ENCODE measurements around the gene RNF4.

Gene RNF4

GRCh38 chr4:2432991-2433530 lies 35.8 kb upstream of the RNF4 start:
- TF ChIP-seq, protein P1, sequence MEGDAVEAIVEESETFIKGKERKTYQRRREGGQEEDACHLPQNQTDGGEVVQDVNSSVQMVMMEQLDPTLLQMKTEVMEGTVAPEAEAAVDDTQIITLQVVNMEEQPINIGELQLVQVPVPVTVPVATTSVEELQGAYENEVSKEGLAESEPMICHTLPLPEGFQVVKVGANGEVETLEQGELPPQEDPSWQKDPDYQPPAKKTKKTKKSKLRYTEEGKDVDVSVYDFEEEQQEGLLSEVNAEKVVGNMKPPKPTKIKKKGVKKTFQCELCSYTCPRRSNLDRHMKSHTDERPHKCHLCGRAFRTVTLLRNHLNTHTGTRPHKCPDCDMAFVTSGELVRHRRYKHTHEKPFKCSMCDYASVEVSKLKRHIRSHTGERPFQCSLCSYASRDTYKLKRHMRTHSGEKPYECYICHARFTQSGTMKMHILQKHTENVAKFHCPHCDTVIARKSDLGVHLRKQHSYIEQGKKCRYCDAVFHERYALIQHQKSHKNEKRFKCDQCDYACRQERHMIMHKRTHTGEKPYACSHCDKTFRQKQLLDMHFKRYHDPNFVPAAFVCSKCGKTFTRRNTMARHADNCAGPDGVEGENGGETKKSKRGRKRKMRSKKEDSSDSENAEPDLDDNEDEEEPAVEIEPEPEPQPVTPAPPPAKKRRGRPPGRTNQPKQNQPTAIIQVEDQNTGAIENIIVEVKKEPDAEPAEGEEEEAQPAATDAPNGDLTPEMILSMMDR (conservative IDR thresholded peaks at IDR 0.05), result no peak
- H3K27ac ChIP-seq, result peak overlapping the region; percentile 40; the same call in 1 of the 2 replicates

DNA sequence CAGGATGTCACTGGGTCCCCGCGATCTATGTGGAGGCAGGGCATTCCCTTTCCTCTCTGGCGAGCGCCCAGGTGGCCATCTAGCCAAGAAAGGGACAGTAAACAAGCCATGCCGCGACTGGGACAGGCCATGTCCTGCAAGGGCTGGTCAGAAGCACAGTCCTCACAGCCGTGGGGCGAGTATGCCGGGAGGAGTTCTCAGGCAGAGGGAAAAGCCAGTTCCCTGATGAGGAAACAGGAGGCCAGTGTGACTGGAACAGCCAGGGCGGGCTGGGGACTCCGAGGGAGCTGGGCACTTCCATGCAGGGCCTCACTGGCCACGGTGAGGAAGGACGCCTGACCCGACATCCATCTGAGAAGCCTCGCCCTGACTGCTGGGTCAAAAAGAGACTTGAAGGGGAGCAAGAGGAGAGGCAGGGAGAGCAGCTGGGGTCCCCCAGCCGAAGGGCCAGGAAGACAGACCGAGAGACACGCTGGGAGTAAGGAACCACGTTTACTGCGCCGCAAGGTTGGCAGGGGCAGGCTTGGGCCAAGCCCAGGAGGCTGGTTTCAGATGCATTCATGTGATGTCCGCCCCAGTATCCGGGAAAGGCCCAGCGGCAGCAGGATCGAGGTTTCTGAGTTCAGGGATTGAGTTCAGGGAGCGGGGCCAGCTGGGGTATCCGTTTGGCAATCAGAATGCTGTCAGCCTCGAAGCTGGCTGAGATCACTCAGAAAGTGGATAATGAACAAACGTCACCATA lies 35.1 kb upstream of the RNF4 start:
- H3K27ac ChIP-seq, result peak overlapping the region; percentile 40; the same call in 1 of the 2 replicates
- TF ChIP-seq, protein P1 (conservative IDR thresholded peaks at IDR 0.05), result no peak

DNA sequence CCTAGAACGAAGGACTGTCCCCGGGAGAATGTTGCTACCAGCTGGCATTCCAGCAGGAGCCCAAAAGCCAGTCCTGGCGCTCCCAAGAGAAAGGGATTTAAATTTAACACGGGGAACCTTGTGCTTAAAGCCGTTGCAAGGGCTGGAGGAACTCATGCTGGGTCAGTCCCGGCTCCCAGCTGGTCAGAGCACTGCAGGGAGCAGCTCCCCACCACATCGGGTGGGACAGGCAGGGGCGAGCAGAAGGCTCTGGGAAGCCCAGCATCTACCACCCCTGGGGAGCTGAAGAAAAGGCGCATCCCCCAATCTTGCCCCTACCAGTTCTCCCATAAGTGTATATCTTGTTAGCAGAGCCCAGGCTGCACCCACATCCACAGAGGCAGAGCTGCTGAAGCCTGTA lies 34.5 kb upstream of the RNF4 start:
- H3K27ac ChIP-seq, result no peak overlapping the region

GRCh38 chr4:2436301-2436700 lies 32.6 kb upstream of the RNF4 start:
- no peak overlapping the region for H3K27ac ChIP-seq
- TF ChIP-seq, protein P1 (conservative IDR thresholded peaks at IDR 0.05), result no peak; the same call in 1 of the 2 replicates

More for the DNA sequence above, 34.5 kb upstream of the RNF4 start:
- TF ChIP-seq, protein P1 (conservative IDR thresholded peaks at IDR 0.05), result no peak

- H3K27ac ChIP-seq, result no peak overlapping the region
- TF ChIP-seq, protein P1 (conservative IDR thresholded peaks at IDR 0.05), result no peak
Observed at GRCh38 chr4:2436761-2437474, 32.0 kb upstream of the RNF4 start.

DNA sequence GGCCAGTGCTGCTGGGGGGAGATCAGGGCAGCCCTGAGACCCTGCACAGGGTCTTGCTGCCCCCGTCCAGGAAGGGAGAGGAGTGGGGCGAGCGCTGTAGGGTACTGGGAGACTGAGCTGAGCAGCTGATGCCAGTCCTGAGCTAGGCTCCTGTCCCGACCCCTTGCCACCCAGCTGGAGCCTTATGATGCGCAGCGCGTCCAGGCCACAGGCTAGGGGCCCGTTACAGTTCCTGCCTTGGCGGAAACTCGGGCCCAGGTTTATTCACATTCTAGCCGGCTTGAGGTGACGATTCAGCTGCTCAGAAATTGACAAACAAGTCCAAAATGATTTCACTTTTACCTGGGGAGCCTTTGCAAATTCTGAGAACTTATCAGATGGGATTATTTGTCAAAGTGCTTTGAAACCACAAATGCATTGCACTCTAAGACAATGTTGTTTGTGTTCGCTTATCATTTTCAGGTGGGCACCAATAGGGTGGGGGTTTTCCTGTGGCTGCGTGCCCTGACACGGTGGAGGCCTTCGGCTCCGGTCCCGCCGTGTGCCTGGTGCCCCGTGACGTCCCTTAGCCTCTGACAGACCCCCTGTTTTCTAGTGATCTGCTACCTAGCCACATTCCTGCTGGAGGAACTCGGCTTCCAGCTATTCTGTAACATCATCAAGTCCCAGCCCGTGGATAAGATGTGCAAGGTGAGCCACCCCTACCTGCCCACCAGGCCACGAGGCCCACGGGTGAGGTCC lies 31.3 kb upstream of the RNF4 start:
- TF ChIP-seq, protein P1 (conservative IDR thresholded peaks at IDR 0.05), result no peak
- no peak overlapping the region for H3K27ac ChIP-seq

All from VCaP (cell line).